K562 (cell line): Measurements from ENCODE around the gene CTIF. TPM values are rescaled to one million over a fixed set of nuclear protein-coding genes. Genes with fewer than 3 reads are reported as not detected.

ENCODE experiments used
- ATAC-seq: fragments of 200-7000 bp; cut with Tn5 transposase; 3 replicates; pipeline ENCODE4 v1.9.1; 2020; ENCODE audit warnings: moderate library complexity
- BruUV-seq: library from RNA; stranded (reverse); fragments of 400-500 nt; replicated peaks from 2 replicates; lab custom pipeline; 2021; lab: Mats Ljungman, UMichigan
- CTCF ChIA-PET: fragments of 300-600 bp; formaldehyde crosslinking; extraction: SDS; loops from one replicate; lab custom pipeline; 2021; ENCODE audit warnings: low intra/inter-chr PET ratio; lab: Yijun Ruan, JAX
- POLR2A ChIA-PET: fragments of 300-600, 350-650 bp; sonication (Branson Sonifier 250); formaldehyde crosslinking; extraction: SDS; loops from one replicate; lab custom pipeline; 2021; ENCODE audit warnings: antibody characterized with exemption, inconsistent platforms; lab: Yijun Ruan, JAX
- DNase-seq, 4 experiments: peaks; one replicate each; pipeline versions ENCODE4 v3.0.0 to v3.0.0-alpha.2; 2011 to 2018; ENCODE audit warnings: low spot score in 3 of 4, mixed read lengths in 3 of 4; ENCODE audit errors: extremely low read depth in 1 of 4
- FAIRE-seq: peaks from 2 replicates; lab custom pipeline; 2011; peaks lifted over from hg19 to GRCh38; lab: Jason Lieb, UNC
- H2AFZ ChIP-seq: 2 replicates; pipeline ENCODE4 v1.6.0; 2011; ENCODE audit warnings: low read depth, low read length, control low read depth, inconsistent platforms
- H3K27ac ChIP-seq: fragments of 200-600 bp; 3 replicates; pipeline ENCODE4 v1.8.0; 2011; ENCODE audit warnings: low read depth, mild to moderate bottlenecking, control low read depth, inconsistent platforms, low read length, moderate library complexity, mixed read lengths; ENCODE audit errors: extremely low read depth
- H3K27me3 ChIP-seq, 2 experiments: fragments of 300-600 bp in 1 of 2; 2 replicates in 1 of 2; 3 replicates in 1 of 2; pipeline versions ENCODE4 v1.6.0 to v1.8.0; 2011; ENCODE audit warnings: inconsistent platforms in 2 of 2, low read length in 2 of 2, mild to moderate bottlenecking in 1 of 2, mixed read lengths in 1 of 2, moderate library complexity in 1 of 2; ENCODE audit not compliant: control insufficient read depth in 2 of 2, insufficient read depth in 2 of 2
- H3K36me3 ChIP-seq: fragments of 300-600 bp; 3 replicates; pipeline ENCODE4 v1.8.0; 2011; ENCODE audit warnings: mild to moderate bottlenecking, low read length, inconsistent platforms; ENCODE audit not compliant: control insufficient read depth, insufficient read depth
- H3K4me1 ChIP-seq, 2 experiments: fragments of 200-600 bp in 1 of 2; replicated peaks in 1 of 2; 2 replicates in 1 of 2; 3 replicates in 1 of 2; pipeline versions ENCODE4 v1.5.1 to v1.8.0; 2011; ENCODE audit warnings: inconsistent platforms in 2 of 2, low read length in 2 of 2, mild to moderate bottlenecking in 1 of 2, mixed read lengths in 1 of 2, moderate library complexity in 1 of 2; ENCODE audit not compliant: control insufficient read depth in 2 of 2, insufficient read depth in 2 of 2
- H3K4me2 ChIP-seq: 2 replicates; pipeline ENCODE4 v1.6.1; 2011; ENCODE audit warnings: low read length, control low read depth, inconsistent platforms, mixed read lengths; ENCODE audit not compliant: insufficient read depth
- H3K4me3 ChIP-seq: fragments of 200-600 bp; sonication (generic), shearing (Covaris generic); 2 replicates; pipeline ENCODE4 v1.5.1; 2016; ENCODE audit warnings: control low read depth, inconsistent platforms
- H3K79me2 ChIP-seq: fragments of 200-600 bp; 3 replicates; pipeline ENCODE4 v1.8.0; 2011; ENCODE audit warnings: low read length, inconsistent platforms; ENCODE audit not compliant: control insufficient read depth, insufficient read depth
- H3K9ac ChIP-seq, 2 experiments: 2 replicates each; pipeline versions ENCODE4 v1.6.0 to v1.6.1; 2011; ENCODE audit warnings: low read depth in 2 of 2, low read length in 2 of 2, control low read depth in 1 of 2, inconsistent platforms in 1 of 2, mild to moderate bottlenecking in 1 of 2, mixed read lengths in 1 of 2; ENCODE audit not compliant: insufficient read depth in 1 of 2
- H3K9me1 ChIP-seq: one replicate; pipeline ENCODE4 v1.6.0; 2011; ENCODE audit warnings: inconsistent platforms, mild to moderate bottlenecking, low read length, moderate library complexity; ENCODE audit not compliant: control insufficient read depth, insufficient read depth
- H3K9me3 ChIP-seq: replicated peaks from 2 replicates; pipeline ENCODE4 v1.5.1; 2011; ENCODE audit warnings: low read depth, low read length, inconsistent platforms; ENCODE audit not compliant: control insufficient read depth, insufficient read depth
- H4K20me1 ChIP-seq: replicated peaks from 2 replicates; pipeline ENCODE4 v1.6.1; 2011; ENCODE audit warnings: low read length, inconsistent platforms, mixed read lengths; ENCODE audit not compliant: control insufficient read depth, insufficient read depth
- ESRRA ChIP-seq: fragments of 450-650 bp; IDR thresholded peaks from 2 replicates; pipeline ENCODE4 v1.6.1; 2014; ENCODE audit warnings: low read depth, mild to moderate bottlenecking, moderate library complexity, borderline replicate concordance
- KDM2B ChIP-seq: fragments of 250-450 bp; sonication (Bioruptor Pico); IDR thresholded peaks from 2 replicates; pipeline ENCODE4 v1.8.0; 2021; ENCODE audit warnings: mild to moderate bottlenecking, moderate library complexity
- NCOA2 ChIP-seq, 2 experiments: fragments of 450-650 bp; IDR thresholded peaks; 2 replicates each; pipeline ENCODE4 v1.6.1; 2018; ENCODE audit warnings: mild to moderate bottlenecking in 2 of 2, moderate library complexity in 1 of 2; ENCODE audit not compliant: partially characterized antibody in 2 of 2
- OTX1 ChIP-seq: fragments of 450-650 bp; formaldehyde crosslinking; IDR thresholded peaks from 2 replicates; pipeline ENCODE4 v1.4.0; 2022; ENCODE audit warnings: mild to moderate bottlenecking
- SIRT6 ChIP-seq: IDR thresholded peaks from one replicate; pipeline ENCODE4 v1.6.1; 2012; ENCODE audit warnings: low read depth, mild to moderate bottlenecking, control low read depth, inconsistent platforms, low read length, moderate library complexity
- ZNF644 ChIP-seq: fragments of 200-800 bp; sonication (Bioruptor generic); IDR thresholded peaks from 2 replicates; pipeline ENCODE4 v1.6.1; 2016; ENCODE audit warnings: low read depth, missing genetic modification characterization, missing compliant biosample characterization
- ZNF696 ChIP-seq: fragments of 250-450 bp; sonication (Bioruptor Pico); conservative IDR thresholded peaks from 2 replicates; pipeline ENCODE4 v1.4.0; 2020; ENCODE audit warnings: mild to moderate bottlenecking, moderate library complexity
- ZNF764 ChIP-seq: fragments of 250-450 bp; sonication (Bioruptor Pico); IDR thresholded peaks from 2 replicates; pipeline ENCODE4 v1.4.0; 2020; ENCODE audit warnings: low read depth, mild to moderate bottlenecking, moderate library complexity
- WGBS: fragments of 100-300 bp; shearing (Covaris generic); methylation state at CpG from one replicate; pipeline ENCODE4 v1.1.6; 2016; ENCODE audit warnings: low coverage, mixed read lengths; ENCODE audit not compliant: insufficient coverage; ENCODE audit errors: missing lambda C conversion rate; 5-methylcytosine and 5-hydroxymethylcytosine counted together
- in situ Hi-C: fragments of 300-500 bp; cut with MboI; formaldehyde crosslinking; loops from 4 replicates; pipeline ENCODE4 v1.15.0; 2018; ENCODE audit warnings: inconsistent platforms, mixed read lengths
- intact Hi-C: fragments of 100-400 bp; cut with micrococcal nuclease; formaldehyde crosslinking; loops from 2 replicates; pipeline ENCODE4 v1.14.2; 2022
- polyA plus RNA-seq, 8 experiments: library from polyadenylated mRNA; depleted of rRNA in 4 of 8; stranded (reverse) in 5 of 8; unstranded in 3 of 8; fragments of >200 nt; fragmentation: Nextera tagmentation in 2 of 8; fragmentation: Illumina TruSeq in 1 of 8; extraction: Ambion mirVana in 2 of 8; extraction: Trizol in 1 of 8; gene quantifications; 2 replicates each; pipeline versions ENCODE4 v1.2.1 to v1.2.3, GENCODE V29; 2011 to 2014; ENCODE audit warnings: inconsistent platforms in 1 of 8, missing spikeins in 1 of 8
- total RNA-seq, 7 experiments: library from RNA; depleted of rRNA in 6 of 7; stranded (reverse); fragments of >200 nt in 6 of 7; fragmentation: Illumina TruSeq in 2 of 7; extraction: Trizol in 2 of 7; gene quantifications; 2 replicates each; pipeline versions ENCODE4 v1.2.1 to v1.2.3, GENCODE V29; 2011 to 2021; ENCODE audit warnings: low replicate concordance in 1 of 7
- TF ChIP-seq, protein P1 (sequence below): IDR thresholded peaks from 2 replicates; pipeline ENCODE4 v1.6.1; 2016; ENCODE audit warnings: missing genetic modification characterization, missing compliant biosample characterization

The CTIF gene
- total and polyA plus RNA-seq, 9 of the 15 experiments (the other 6 are each of a cell fraction or from before 2014, with no cell fraction given): 0.17 to 11.5 (median 2.2) TPM

DNA sequence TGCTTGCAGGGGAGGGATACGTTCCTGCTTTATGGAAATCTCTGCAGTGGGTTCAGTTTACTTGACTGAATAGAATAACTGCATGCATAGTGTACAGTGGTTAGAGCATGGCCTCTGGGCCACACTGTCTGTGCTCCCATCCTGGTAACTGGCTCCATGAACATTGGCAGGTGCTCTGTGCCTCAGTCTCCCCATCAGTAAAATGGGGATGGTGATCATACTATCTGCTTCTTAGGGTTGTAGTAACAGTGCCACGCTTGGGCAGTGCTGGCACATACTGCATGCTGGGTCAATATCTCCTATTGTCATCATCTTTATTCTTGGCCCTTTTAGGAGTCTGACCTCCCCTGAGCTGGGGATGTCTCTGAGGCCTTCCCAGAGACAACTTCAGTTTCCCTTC lies 117.3 kb downstream of the CTIF start:
- no TSS peak for BruUV-seq
- intact Hi-C loops (no loop called here), in situ Hi-C loops (no loop called here)
- H3K27ac ChIP-seq: no peak overlapping the region
- 0 out of 2 replicates have a peak, but pooled peaks cover 3% of the 10 kb centered on the region for H4K20me1 ChIP-seq
- no peak overlapping the region for H2AFZ ChIP-seq
- no peaks in the 10 kb centered on the region for H3K9me1 ChIP-seq
- no peaks in the 10 kb centered on the region for H3K27me3 ChIP-seq
- no peak overlapping the region for H3K4me2 ChIP-seq
- ATAC-seq (no peak), FAIRE-seq (no peak), DNase-seq (no peak)
- no peak overlapping the region for H3K4me3 ChIP-seq
- H3K4me1 ChIP-seq: no peaks in the 10 kb centered on the region; a peak in 1 of 5 replicates
- no peak overlapping the region for H3K9ac ChIP-seq
- H3K79me2 ChIP-seq: no peaks in the 10 kb centered on the region
- H3K36me3 ChIP-seq: no peaks in the 10 kb centered on the region
- ChIA-PET CTCF (no interaction called here), POLR2A (no interaction called here)
- H3K9me3 ChIP-seq: no peaks in the 10 kb centered on the region
- no peak for TF ChIP-seq ZNF696 (CRISPR knock-in tag)
- TF ChIP-seq SIRT6: no peak
- TF ChIP-seq ZNF644 (tag): no peak
- TF ChIP-seq, protein P1, sequence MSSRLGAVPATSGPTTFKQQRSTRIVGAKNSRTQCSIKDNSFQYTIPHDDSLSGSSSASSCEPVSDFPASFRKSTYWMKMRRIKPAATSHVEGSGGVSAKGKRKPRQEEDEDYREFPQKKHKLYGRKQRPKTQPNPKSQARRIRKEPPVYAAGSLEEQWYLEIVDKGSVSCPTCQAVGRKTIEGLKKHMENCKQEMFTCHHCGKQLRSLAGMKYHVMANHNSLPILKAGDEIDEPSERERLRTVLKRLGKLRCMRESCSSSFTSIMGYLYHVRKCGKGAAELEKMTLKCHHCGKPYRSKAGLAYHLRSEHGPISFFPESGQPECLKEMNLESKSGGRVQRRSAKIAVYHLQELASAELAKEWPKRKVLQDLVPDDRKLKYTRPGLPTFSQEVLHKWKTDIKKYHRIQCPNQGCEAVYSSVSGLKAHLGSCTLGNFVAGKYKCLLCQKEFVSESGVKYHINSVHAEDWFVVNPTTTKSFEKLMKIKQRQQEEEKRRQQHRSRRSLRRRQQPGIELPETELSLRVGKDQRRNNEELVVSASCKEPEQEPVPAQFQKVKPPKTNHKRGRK (tag): no peak
- TF ChIP-seq ZNF764 (CRISPR knock-in tag): no peak
- TF ChIP-seq OTX1: no peak
- no peak for TF ChIP-seq KDM2B (CRISPR knock-in tag)
- no peak for TF ChIP-seq ESRRA
- TF ChIP-seq NCOA2 (IDR thresholded peaks at IDR 0.05; ENCODE audit: partially characterized antibody in 2 of 2): no peak
- 17% methylated on average over 2 of the region's 2 CpGs for WGBS
